Endometrial microvascular endothelial cells (primary cell): ENCODE measurements around the gene TWIST2. TPM values are rescaled to one million over a fixed set of nuclear protein-coding genes. Genes with fewer than 3 reads are reported as not detected.

ENCODE experiments used
- in situ Hi-C: cut with HindIII; loops from 2 replicates; pipeline ENCODE4 v1.10.0; 2017; ENCODE audit warnings: low sequenced_read_pairs, low pct_unique_long_range_greater_than_20kb; ENCODE audit errors: inconsistent ontology term
- total RNA-seq: library from RNA; depleted of rRNA; stranded (reverse); fragments of >200 nt; gene quantifications from one replicate; pipeline ENCODE4 v1.2.3, GENCODE V29; 2015; ENCODE audit errors: inconsistent ontology term

Gene TWIST2
- total RNA-seq, 1 donor from 2014 or later = 1.1 TPM

GRCh38 chr2:238956676-238957075 is 108.8 kb downstream of the TWIST2 start:
- in situ Hi-C loops = no loop called here
